ENCODE measurements around the gene YY2.

YY2 gene

DNA sequence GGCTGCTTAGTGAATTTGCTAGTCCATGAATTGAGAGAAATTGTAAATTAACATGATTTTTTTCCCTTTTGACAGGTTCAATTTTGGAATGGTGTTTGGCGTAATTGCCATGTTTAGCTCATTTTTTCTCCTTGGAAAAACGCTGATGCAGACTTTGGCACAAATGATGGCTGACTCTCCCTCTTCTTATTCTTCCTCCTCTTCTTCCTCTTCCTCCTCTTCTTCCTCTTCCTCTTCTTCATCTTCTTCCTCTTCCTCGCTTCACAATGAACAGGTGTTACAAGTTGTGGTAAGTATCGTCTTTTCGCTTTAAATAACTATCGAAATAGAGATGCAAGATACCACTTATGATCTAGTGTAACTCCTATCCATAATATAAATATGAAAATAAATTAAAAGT, 10.7 kb upstream of the YY2 start:
- Histone ChIP-seq H3K4me2 (ENCODE audit: low read depth, low read length, poor library complexity, severe bottlenecking) (no peak overlapping the region), H2AFZ (ENCODE audit: low read length) (no peak overlapping the region), H3K36me3 (ENCODE audit: insufficient read depth, low read length) (no peaks in the 10 kb centered on the region), H3K27me3 (ENCODE audit: insufficient read depth, low read length, poor library complexity, severe bottlenecking) (no peaks in the 10 kb centered on the region), H3K4me3 (ENCODE audit: low read length, poor library complexity, severe bottlenecking) (no peak overlapping the region), H4K20me1 (ENCODE audit: insufficient read depth, low read length, poor library complexity, severe bottlenecking) (no peaks in the 10 kb centered on the region), H3K9me3 (ENCODE audit: insufficient read depth, low read depth, low read length) (no peaks in the 10 kb centered on the region), H3K9ac (ENCODE audit: low read depth, low read length, poor library complexity, severe bottlenecking) (no peak overlapping the region), H3K79me2 (ENCODE audit: insufficient read depth, low read length) (peaks cover 10% of the 10 kb centered on the region), H3K4me1 (ENCODE audit: insufficient read depth, low read length, poor library complexity, severe bottlenecking) (no peaks in the 10 kb centered on the region), H3K9me2 (replicated peaks; ENCODE audit: low read depth, low read length) (no peaks in the 10 kb centered on the region), H3F3A (ENCODE audit: low read depth) (no peaks in the 10 kb centered on the region)
- TF ChIP-seq EZH2phosphoT487 (IDR thresholded peaks at IDR 0.05; ENCODE audit: borderline replicate concordance): no peak
- TF ChIP-seq, protein P1, sequence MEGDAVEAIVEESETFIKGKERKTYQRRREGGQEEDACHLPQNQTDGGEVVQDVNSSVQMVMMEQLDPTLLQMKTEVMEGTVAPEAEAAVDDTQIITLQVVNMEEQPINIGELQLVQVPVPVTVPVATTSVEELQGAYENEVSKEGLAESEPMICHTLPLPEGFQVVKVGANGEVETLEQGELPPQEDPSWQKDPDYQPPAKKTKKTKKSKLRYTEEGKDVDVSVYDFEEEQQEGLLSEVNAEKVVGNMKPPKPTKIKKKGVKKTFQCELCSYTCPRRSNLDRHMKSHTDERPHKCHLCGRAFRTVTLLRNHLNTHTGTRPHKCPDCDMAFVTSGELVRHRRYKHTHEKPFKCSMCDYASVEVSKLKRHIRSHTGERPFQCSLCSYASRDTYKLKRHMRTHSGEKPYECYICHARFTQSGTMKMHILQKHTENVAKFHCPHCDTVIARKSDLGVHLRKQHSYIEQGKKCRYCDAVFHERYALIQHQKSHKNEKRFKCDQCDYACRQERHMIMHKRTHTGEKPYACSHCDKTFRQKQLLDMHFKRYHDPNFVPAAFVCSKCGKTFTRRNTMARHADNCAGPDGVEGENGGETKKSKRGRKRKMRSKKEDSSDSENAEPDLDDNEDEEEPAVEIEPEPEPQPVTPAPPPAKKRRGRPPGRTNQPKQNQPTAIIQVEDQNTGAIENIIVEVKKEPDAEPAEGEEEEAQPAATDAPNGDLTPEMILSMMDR (conservative IDR thresholded peaks at IDR 0.05; ENCODE audit: low read length): no peak

DNA sequence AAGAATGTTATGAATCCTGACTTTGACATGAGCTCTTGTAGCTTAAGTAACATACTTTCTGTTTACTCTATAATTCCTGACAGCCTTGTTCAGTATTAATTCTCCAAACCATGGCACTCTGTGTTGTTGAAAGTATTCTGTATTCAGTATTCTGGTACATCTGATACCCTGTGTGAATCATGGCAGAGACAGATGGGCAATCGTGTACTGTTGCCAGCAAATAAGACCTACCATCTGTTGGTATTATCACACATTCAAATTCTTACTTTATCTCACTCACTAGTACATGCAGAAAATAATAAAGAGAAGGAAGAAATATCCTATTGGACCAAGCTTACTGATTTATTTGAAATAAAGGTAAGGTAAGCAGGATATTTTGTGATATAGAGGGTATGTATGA, 8.4 kb upstream of the YY2 start:
- Histone ChIP-seq H3K4me3 (ENCODE audit: low read length, poor library complexity, severe bottlenecking) (no peak overlapping the region), H4K20me1 (ENCODE audit: insufficient read depth, low read length, poor library complexity, severe bottlenecking) (no peaks in the 10 kb centered on the region), H3K4me1 (ENCODE audit: insufficient read depth, low read length, poor library complexity, severe bottlenecking) (no peaks in the 10 kb centered on the region), H3K9ac (ENCODE audit: low read depth, low read length, poor library complexity, severe bottlenecking) (no peak overlapping the region), H3K79me2 (ENCODE audit: insufficient read depth, low read length) (no peaks in the 10 kb centered on the region), H3F3A (ENCODE audit: low read depth) (no peaks in the 10 kb centered on the region), H2AFZ (ENCODE audit: low read length) (no peak overlapping the region), H3K9me2 (replicated peaks; ENCODE audit: low read depth, low read length) (no peaks in the 10 kb centered on the region), H3K9me3 (ENCODE audit: insufficient read depth, low read depth, low read length) (no peaks in the 10 kb centered on the region), H3K36me3 (ENCODE audit: insufficient read depth, low read length) (0 out of 2 replicates have a peak, but pooled peaks cover 4% of the 10 kb centered on the region), H3K27me3 (ENCODE audit: insufficient read depth, low read length, poor library complexity, severe bottlenecking) (no peaks in the 10 kb centered on the region), H3K4me2 (ENCODE audit: low read depth, low read length, poor library complexity, severe bottlenecking) (no peak overlapping the region)
- TF ChIP-seq EZH2phosphoT487 (IDR thresholded peaks at IDR 0.05; ENCODE audit: borderline replicate concordance): no peak
- TF ChIP-seq, protein P1 (conservative IDR thresholded peaks at IDR 0.05; ENCODE audit: low read length): no peak

DNA sequence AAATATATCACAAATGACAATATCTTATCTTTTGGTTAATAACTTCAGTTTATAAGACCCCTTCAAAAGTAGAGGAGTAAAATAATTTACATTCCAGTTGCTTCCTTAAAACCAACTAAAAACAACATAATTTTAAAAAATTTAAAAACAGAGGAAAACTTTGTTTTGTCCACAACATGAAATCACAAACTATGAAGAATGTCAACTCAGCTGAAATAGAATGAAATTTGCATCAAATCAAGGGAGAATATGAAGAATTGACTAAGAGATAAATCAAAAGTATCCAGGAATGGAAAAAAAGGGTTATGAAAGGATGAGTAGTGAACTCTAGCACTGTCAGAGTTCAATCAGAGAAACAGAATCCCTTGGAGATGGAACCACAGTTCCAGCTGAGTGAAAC, 2.2 kb upstream of the YY2 start:
- H3K4me2 ChIP-seq (ENCODE audit: low read depth, low read length, poor library complexity, severe bottlenecking): no peak overlapping the region
- H2AFZ ChIP-seq (ENCODE audit: low read length): no peak overlapping the region
- no peaks in the 10 kb centered on the region for H3F3A ChIP-seq (ENCODE audit: low read depth)
- H3K4me1 ChIP-seq (ENCODE audit: insufficient read depth, low read length, poor library complexity, severe bottlenecking): no peaks in the 10 kb centered on the region
- H3K9ac ChIP-seq (ENCODE audit: low read depth, low read length, poor library complexity, severe bottlenecking): no peak overlapping the region
- no peaks in the 10 kb centered on the region for H4K20me1 ChIP-seq (ENCODE audit: insufficient read depth, low read length, poor library complexity, severe bottlenecking)
- no peaks in the 10 kb centered on the region for H3K9me2 ChIP-seq (replicated peaks; ENCODE audit: low read depth, low read length)
- H3K4me3 ChIP-seq (ENCODE audit: low read length, poor library complexity, severe bottlenecking): no peak overlapping the region
- no peaks in the 10 kb centered on the region for H3K27me3 ChIP-seq (ENCODE audit: insufficient read depth, low read length, poor library complexity, severe bottlenecking)
- TF ChIP-seq, protein P1 (conservative IDR thresholded peaks at IDR 0.05; ENCODE audit: low read length): no peak
- TF ChIP-seq EZH2phosphoT487 (IDR thresholded peaks at IDR 0.05; ENCODE audit: borderline replicate concordance): no peak
- H3K79me2 ChIP-seq (ENCODE audit: insufficient read depth, low read length): no peaks in the 10 kb centered on the region
- peaks cover 4% of the 10 kb centered on the region; the same call in 1 of the 2 replicates for H3K36me3 ChIP-seq (ENCODE audit: insufficient read depth, low read length)
- H3K9me3 ChIP-seq (ENCODE audit: insufficient read depth, low read depth, low read length): no peaks in the 10 kb centered on the region
